Measurements from ENCODE around the gene SLC41A2. TPM values are rescaled to one million over a fixed set of nuclear protein-coding genes. Genes with fewer than 3 reads are reported as not detected.

Gene SLC41A2
- total RNA-seq, 2 experiments from 2014 or later = 5.3 to 11.1 TPM

- H3K4me3 Mint-ChIP-seq = no peak overlapping the region
- intact Hi-C loops (cut with micrococcal nuclease) = no loop called here
- H3K4me1 Mint-ChIP-seq (ENCODE audit: low read depth) = no peaks in the 10 kb centered on the region
- TF ChIP-seq CTCF (IDR thresholded peaks at IDR 0.05) = no peak
- H3K27ac Mint-ChIP-seq = no peak overlapping the region
- ATAC-seq = no peak
- CTCF ChIA-PET = no interaction called here
- no peaks in the 10 kb centered on the region for H3K27me3 Mint-ChIP-seq
- no peak for DNase-seq
- no peaks in the 10 kb centered on the region for H3K9me3 Mint-ChIP-seq
- H3K36me3 Mint-ChIP-seq (ENCODE audit: low read depth) = no peaks in the 10 kb centered on the region
- POLR2A ChIA-PET = no interaction called here
These were observed 16.7 kb upstream of the SLC41A2 start for GRCh38 chr12:104974626-104975290.

GRCh38 chr12:104973250-104973649, 15.2 kb upstream of the SLC41A2 start:
- CTCF ChIA-PET = interaction anchor here (1.2 kb wide), 1 partner anchor 14 kb away, joined by 3 read pairs; no protein-coding TSS in a partner anchor
- no peak overlapping the region for H3K27ac Mint-ChIP-seq
- intact Hi-C loops (cut with micrococcal nuclease) = no loop called here

GRCh38 chr12:104971306-104971705, 13.2 kb upstream of the SLC41A2 start:
- POLR2A ChIA-PET = interaction anchor here (1.1 kb wide), 1 partner anchor 12 kb away, joined by 3 read pairs; no protein-coding TSS in a partner anchor
- Mint-ChIP-seq H3K36me3 (ENCODE audit: low read depth) (no peaks in the 10 kb centered on the region), H3K27me3 (no peaks in the 10 kb centered on the region), H3K27ac (no peak overlapping the region), H3K4me1 (ENCODE audit: low read depth) (no peaks in the 10 kb centered on the region), H3K9me3 (no peaks in the 10 kb centered on the region), H3K4me3 (no peak overlapping the region)
- intact Hi-C loops (cut with micrococcal nuclease) = no loop called here
- no peak for ATAC-seq
- no peak for TF ChIP-seq CTCF (IDR thresholded peaks at IDR 0.05)
- CTCF ChIA-PET = interaction anchor here (0.6 to 2.1 kb wide), 5 partner anchors 9 to 80 kb away, joined by 3 to 6 read pairs (median 3); no protein-coding TSS in a partner anchor
- no peak for DNase-seq

More at GRCh38 chr12:104973250-104973649, 15.2 kb upstream of the SLC41A2 start:
- DNase-seq = no peak
- no peak overlapping the region for H3K4me3 Mint-ChIP-seq
- H3K4me1 Mint-ChIP-seq (ENCODE audit: low read depth) = no peaks in the 10 kb centered on the region
- POLR2A ChIA-PET = no interaction called here
- no peaks in the 10 kb centered on the region for H3K27me3 Mint-ChIP-seq
- H3K36me3 Mint-ChIP-seq (ENCODE audit: low read depth) = no peaks in the 10 kb centered on the region
- no peak for ATAC-seq
- TF ChIP-seq CTCF (IDR thresholded peaks at IDR 0.05) = no peak
- H3K9me3 Mint-ChIP-seq = no peaks in the 10 kb centered on the region

DNA sequence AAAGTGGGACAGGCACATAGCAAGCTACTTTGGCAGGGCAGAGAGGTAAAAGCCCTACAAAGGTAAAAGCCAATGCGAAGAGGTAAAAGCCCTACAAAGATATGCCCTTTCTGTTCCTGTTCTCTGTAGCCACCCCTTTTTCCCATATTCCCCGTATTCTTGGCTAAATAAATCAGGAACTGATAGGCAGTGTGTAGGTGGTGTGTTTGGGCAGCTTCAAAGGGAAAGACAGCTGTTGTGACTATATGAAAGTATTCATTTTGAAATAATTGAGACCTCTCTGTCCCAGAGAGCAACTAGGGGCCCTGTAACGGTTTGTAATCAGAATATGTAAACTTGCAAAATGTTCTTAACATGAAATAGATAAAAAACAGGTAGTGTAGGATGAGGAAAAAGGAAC, 11.3 kb upstream of the SLC41A2 start:
- ChIA-PET CTCF (no interaction called here), POLR2A (no interaction called here)
- intact Hi-C loops (cut with micrococcal nuclease) = no loop called here
- Mint-ChIP-seq H3K4me3 (no peak overlapping the region), H3K4me1 (ENCODE audit: low read depth) (no peaks in the 10 kb centered on the region), H3K27ac (no peak overlapping the region), H3K9me3 (no peaks in the 10 kb centered on the region), H3K27me3 (peaks cover 4% of the 10 kb centered on the region), H3K36me3 (ENCODE audit: low read depth) (no peaks in the 10 kb centered on the region)
- ATAC-seq (no peak), DNase-seq (no peak)
- TF ChIP-seq CTCF (IDR thresholded peaks at IDR 0.05) = no peak

- ChIA-PET CTCF (interaction anchor here (1.8 kb wide), 1 partner anchor 8 kb away, joined by 6 read pairs; the partner anchor contains the start of gene SLC41A2), POLR2A (interaction anchor here (1.0 kb wide), 1 partner anchor 172 kb away, joined by 3 read pairs; no protein-coding TSS in a partner anchor)
- H3K27ac Mint-ChIP-seq = no peak overlapping the region
- no peak overlapping the region for H3K4me3 Mint-ChIP-seq
- no peak for TF ChIP-seq CTCF (IDR thresholded peaks at IDR 0.05)
- H3K36me3 Mint-ChIP-seq (ENCODE audit: low read depth) = no peaks in the 10 kb centered on the region
- H3K9me3 Mint-ChIP-seq = no peaks in the 10 kb centered on the region
- intact Hi-C loops (cut with micrococcal nuclease) = no loop called here
- H3K27me3 Mint-ChIP-seq = peaks cover 9% of the 10 kb centered on the region
- no peaks in the 10 kb centered on the region for H3K4me1 Mint-ChIP-seq (ENCODE audit: low read depth)
- DNase-seq (no peak), ATAC-seq (no peak)
These were observed 8.6 kb upstream of the SLC41A2 start for GRCh38 chr12:104966677-104967076.

All from activated CD8-positive, alpha-beta T cell treated with anti-CD3 and anti-CD28 coated beads for 36 hours (primary cell).